Testis (tissue), 3 donors: ENCODE results near the gene ZNF681. TPM values are rescaled to one million over a fixed set of nuclear protein-coding genes. Genes with fewer than 3 reads are reported as not detected.

ENCODE experiments used
- DNase-seq: peaks from one replicate; pipeline ENCODE4 v3.0.0-alpha.2; 2019
- H3K27ac ChIP-seq, 2 donors: fragments of 200-600 bp; sonication (generic); one replicate each; pipeline ENCODE4 v1.5.1; 2019
- H3K27me3 ChIP-seq: fragments of 200-600 bp; sonication (generic); one replicate; pipeline ENCODE4 v1.5.1; 2019
- H3K36me3 ChIP-seq: fragments of 200-600 bp; sonication (generic); one replicate; pipeline ENCODE4 v1.5.1; 2017; ENCODE audit warnings: low read depth; ENCODE audit errors: missing control alignments
- H3K4me1 ChIP-seq: fragments of 200-600 bp; sonication (generic); one replicate; pipeline ENCODE4 v1.5.1; 2019
- H3K4me3 ChIP-seq, 2 donors: fragments of 200-600 bp; sonication (generic); one replicate each; pipeline ENCODE4 v1.5.1; 2017 to 2019
- H3K9me3 ChIP-seq: fragments of 200-600 bp; sonication (generic); one replicate; pipeline ENCODE4 v1.5.1; 2017
- CTCF ChIP-seq, 3 experiments: fragments of 450-650 bp in 2 of 3; fragments of 200-600 bp in 1 of 3; sonication (generic) in 1 of 3; IDR thresholded peaks; one replicate each; pipeline ENCODE4 v1.5.1; 2016 to 2019; ENCODE audit warnings: antibody characterized with exemption in 3 of 3, mild to moderate bottlenecking in 2 of 3, moderate library complexity in 1 of 3
- POLR2A ChIP-seq: fragments of 450-650 bp; IDR thresholded peaks from one replicate; pipeline ENCODE4 v1.6.1; 2017; ENCODE audit warnings: antibody characterized with exemption, mild to moderate bottlenecking, moderate library complexity
- WGBS, 2 donors: methylation state at CpG; one replicate each; pipeline ENCODE4 v1.1.5; 2018; 5-methylcytosine and 5-hydroxymethylcytosine counted together
- intact Hi-C: fragments of 100-400 bp; cut with DNase I; formaldehyde crosslinking; loops from one replicate; pipeline ENCODE4 v1.15.1; 2023; ENCODE audit warnings: low total_unique reads
- polyA plus RNA-seq: library from polyadenylated mRNA; stranded (reverse); fragments of 350-450 nt; fragmentation: Illumina TruSeq; extraction: RNeasy Lipid Tissue Mini Kit (QIAGEN cat#74804); gene quantifications from one replicate; pipeline ENCODE4 v1.2.3, GENCODE V29; 2014; ENCODE audit warnings: low read depth, low replicate concordance; ENCODE audit not compliant: insufficient read depth
- total RNA-seq, 2 donors: library from RNA; depleted of rRNA; stranded (reverse); fragments of >200 nt; gene quantifications; one replicate each; pipeline ENCODE4 v1.2.3, GENCODE V29; 2016

ZNF681 gene
- total and polyA plus RNA-seq, 3 donors from 2014 or later: 1.1 to 4.5 (median 4.5) TPM

GRCh38 chr19:23800868-23801267 lies 42.2 kb upstream of the ZNF681 start:
- no peak for DNase-seq
- H3K4me3 ChIP-seq: no peak overlapping the region
- no peak overlapping the region for H3K27ac ChIP-seq
- no peaks in the 10 kb centered on the region for H3K27me3 ChIP-seq
- no peaks in the 10 kb centered on the region for H3K36me3 ChIP-seq
- H3K4me1 ChIP-seq: no peaks in the 10 kb centered on the region
- H3K9me3 ChIP-seq: no peaks in the 10 kb centered on the region
- intact Hi-C loops: no loop called here
- TF ChIP-seq CTCF (IDR thresholded peaks at IDR 0.05): no peak
- no peak for TF ChIP-seq POLR2A

- WGBS, 2 donors: 95 to 96% methylated on average over 3 of the region's 3 CpGs
- Histone ChIP-seq H3K36me3 (no peaks in the 10 kb centered on the region), H3K4me3 (no peak overlapping the region), H3K27ac (no peak overlapping the region), H3K4me1 (no peaks in the 10 kb centered on the region), H3K9me3 (no peaks in the 10 kb centered on the region), H3K27me3 (no peaks in the 10 kb centered on the region)
- TF ChIP-seq POLR2A: no peak
- no peak for TF ChIP-seq CTCF (IDR thresholded peaks at IDR 0.05)
- no peak for DNase-seq
- intact Hi-C loops: no loop called here
Measured at GRCh38 chr19:23800271-23800670, 41.6 kb upstream of the ZNF681 start.

- WGBS, 2 donors: 60 to 77% methylated on average over 3 of the region's 5 CpGs
- Histone ChIP-seq H3K27ac (no peak overlapping the region), H3K9me3 (no peaks in the 10 kb centered on the region), H3K4me3 (no peak overlapping the region), H3K4me1 (no peaks in the 10 kb centered on the region), H3K36me3 (no peaks in the 10 kb centered on the region), H3K27me3 (no peaks in the 10 kb centered on the region)
- DNase-seq: no peak
- TF ChIP-seq POLR2A: no peak
- TF ChIP-seq CTCF (IDR thresholded peaks at IDR 0.05): no peak
- intact Hi-C loops: no loop called here
Measured at GRCh38 chr19:23799321-23799720, 40.6 kb upstream of the ZNF681 start.

GRCh38 chr19:23795462-23795861 lies 36.8 kb upstream of the ZNF681 start:
- Histone ChIP-seq H3K27ac (no peak overlapping the region), H3K4me3 (no peak overlapping the region), H3K9me3 (no peaks in the 10 kb centered on the region), H3K27me3 (no peaks in the 10 kb centered on the region), H3K36me3 (no peaks in the 10 kb centered on the region), H3K4me1 (no peaks in the 10 kb centered on the region)
- intact Hi-C loops: no loop called here
- TF ChIP-seq POLR2A: no peak
- no peak for TF ChIP-seq CTCF (IDR thresholded peaks at IDR 0.05)
- no peak for DNase-seq

- Histone ChIP-seq H3K27me3 (no peaks in the 10 kb centered on the region), H3K9me3 (no peaks in the 10 kb centered on the region), H3K36me3 (no peaks in the 10 kb centered on the region), H3K27ac (no peak overlapping the region), H3K4me1 (no peaks in the 10 kb centered on the region), H3K4me3 (no peak overlapping the region)
- DNase-seq: no peak
- no peak for TF ChIP-seq CTCF (IDR thresholded peaks at IDR 0.05)
- TF ChIP-seq POLR2A: no peak
- WGBS, 2 donors: 91 to 95% methylated on average over 5 of the region's 5 CpGs
- intact Hi-C loops: no loop called here
Measured at GRCh38 chr19:23792784-23793183, 34.1 kb upstream of the ZNF681 start.
